ENCODE data around the gene SLC4A2.

SLC4A2 gene

GRCh38 chr7:151063212-151063561 lies 3.8 kb downstream of the SLC4A2 start:
- DNase-seq = no peak

- DNase-seq = no peak
Measured at GRCh38 chr7:151064454-151064853, 5.1 kb downstream of the SLC4A2 start.

- no peak for DNase-seq
Measured at GRCh38 chr7:151064993-151065392, 5.6 kb downstream of the SLC4A2 start.

- no peak for DNase-seq
Measured at GRCh38 chr7:151065516-151065915, 6.1 kb downstream of the SLC4A2 start.

- no peak for DNase-seq
Measured at GRCh38 chr7:151066273-151066974, 7.0 kb downstream of the SLC4A2 start.

- no peak for DNase-seq
Measured at GRCh38 chr7:151068069-151068773, 8.8 kb downstream of the SLC4A2 start.

GRCh38 chr7:151069841-151070573 lies 10.6 kb downstream of the SLC4A2 start:
- no peak for DNase-seq

- no peak for DNase-seq
Measured at GRCh38 chr7:151070574-151070960, 11.2 kb downstream of the SLC4A2 start.

- DNase-seq = no peak
Measured at GRCh38 chr7:151071032-151071866, 11.9 kb downstream of the SLC4A2 start.

GRCh38 chr7:151073990-151074389 lies 14.6 kb downstream of the SLC4A2 start:
- DNase-seq = no peak

- no peak for DNase-seq
Measured at GRCh38 chr7:151074817-151075661, 15.7 kb downstream of the SLC4A2 start.

GRCh38 chr7:151075662-151075971 lies 16.2 kb downstream of the SLC4A2 start:
- DNase-seq = no peak

GRCh38 chr7:151075978-151076426 lies 16.6 kb downstream of the SLC4A2 start:
- no peak for DNase-seq

GRCh38 chr7:151076863-151077704 lies 17.7 kb downstream of the SLC4A2 start:
- DNase-seq = no peak

GRCh38 chr7:151077705-151078232 lies 18.4 kb downstream of the SLC4A2 start:
- no peak for DNase-seq

- DNase-seq = no peak
Measured at GRCh38 chr7:151078233-151079040, 19.0 kb downstream of the SLC4A2 start.

- DNase-seq = no peak
Measured at GRCh38 chr7:151079199-151079910, 20.0 kb downstream of the SLC4A2 start.

GRCh38 chr7:151080067-151080521 lies 20.7 kb downstream of the SLC4A2 start:
- DNase-seq = no peak

GRCh38 chr7:151080522-151081169 lies 21.3 kb downstream of the SLC4A2 start, which contains the start of gene FASTK:
Gene FASTK (minus strand): TSS chr7:151080809. CDS start chr7:151080766, 43 bp downstream.
- peak; percentile 75 for DNase-seq

All from activated T-cell treated with anti-CD3 and anti-CD28 coated beads for 4 hours (primary cell).